Fibroblast of pulmonary artery (primary cell): ENCODE data around the gene HOXC13.

Experiments
- DNase-seq: peaks from one replicate; pipeline ENCODE4 v3.0.0-alpha.2; 2010; ENCODE audit warnings: low read depth
- H3K4me3 ChIP-seq: replicated peaks from 2 replicates; pipeline ENCODE4 v1.5.1; 2011; ENCODE audit warnings: low read depth, mild to moderate bottlenecking, control low read depth, low read length, moderate library complexity
- TF ChIP-seq, protein P1 (sequence below): IDR thresholded peaks from 2 replicates; pipeline ENCODE4 v1.5.1; 2011; ENCODE audit warnings: mild to moderate bottlenecking, control low read depth, low read length, inconsistent platforms; ENCODE audit errors: missing control alignments

HOXC13 gene

DNA sequence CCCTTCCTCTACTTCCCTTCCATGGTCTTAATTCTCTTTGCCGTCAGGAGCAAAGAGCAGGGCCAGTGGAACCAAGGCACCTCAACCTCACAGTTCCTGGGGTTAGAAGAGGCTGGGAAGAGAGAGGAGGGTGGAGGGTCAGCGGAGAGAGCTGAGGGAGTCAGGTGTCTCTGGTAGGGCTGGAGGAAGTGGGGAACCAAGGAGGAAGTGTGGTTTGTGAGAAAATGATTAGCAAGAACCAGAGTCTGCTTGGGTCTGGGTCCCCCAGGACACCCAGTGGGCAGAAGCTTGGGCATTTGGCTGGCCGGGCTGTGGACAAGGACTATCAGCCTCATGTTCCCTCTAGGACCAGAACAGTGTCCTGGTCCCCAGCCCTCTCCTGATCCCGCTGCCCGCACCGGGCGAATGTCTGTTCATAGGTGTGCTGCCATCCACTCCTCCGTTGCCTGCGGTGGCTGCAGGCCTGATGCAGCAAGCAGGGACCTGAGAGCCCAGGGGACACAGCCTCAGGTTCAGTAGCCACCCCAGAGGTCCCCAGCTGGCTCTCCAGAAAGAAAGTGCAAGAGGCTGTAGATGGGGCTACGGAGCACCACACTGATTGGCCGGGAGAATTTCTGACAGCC is 18.4 kb downstream of the HOXC13 start:
- DNase-seq, result no peak
- H3K4me3 ChIP-seq, result no peak overlapping the region
- TF ChIP-seq, protein P1, sequence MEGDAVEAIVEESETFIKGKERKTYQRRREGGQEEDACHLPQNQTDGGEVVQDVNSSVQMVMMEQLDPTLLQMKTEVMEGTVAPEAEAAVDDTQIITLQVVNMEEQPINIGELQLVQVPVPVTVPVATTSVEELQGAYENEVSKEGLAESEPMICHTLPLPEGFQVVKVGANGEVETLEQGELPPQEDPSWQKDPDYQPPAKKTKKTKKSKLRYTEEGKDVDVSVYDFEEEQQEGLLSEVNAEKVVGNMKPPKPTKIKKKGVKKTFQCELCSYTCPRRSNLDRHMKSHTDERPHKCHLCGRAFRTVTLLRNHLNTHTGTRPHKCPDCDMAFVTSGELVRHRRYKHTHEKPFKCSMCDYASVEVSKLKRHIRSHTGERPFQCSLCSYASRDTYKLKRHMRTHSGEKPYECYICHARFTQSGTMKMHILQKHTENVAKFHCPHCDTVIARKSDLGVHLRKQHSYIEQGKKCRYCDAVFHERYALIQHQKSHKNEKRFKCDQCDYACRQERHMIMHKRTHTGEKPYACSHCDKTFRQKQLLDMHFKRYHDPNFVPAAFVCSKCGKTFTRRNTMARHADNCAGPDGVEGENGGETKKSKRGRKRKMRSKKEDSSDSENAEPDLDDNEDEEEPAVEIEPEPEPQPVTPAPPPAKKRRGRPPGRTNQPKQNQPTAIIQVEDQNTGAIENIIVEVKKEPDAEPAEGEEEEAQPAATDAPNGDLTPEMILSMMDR, result no peak

- H3K4me3 ChIP-seq, result no peak overlapping the region
- DNase-seq, result no peak
- TF ChIP-seq, protein P1, result no peak
Observed at GRCh38 chr12:53958128-53958527, 19.5 kb downstream of the HOXC13 start.

GRCh38 chr12:53959314-53959713 is 20.7 kb downstream of the HOXC13 start:
- TF ChIP-seq, protein P1, result no peak
- H3K4me3 ChIP-seq, result no peak overlapping the region
- DNase-seq, result no peak

- no peak overlapping the region for H3K4me3 ChIP-seq
- TF ChIP-seq, protein P1, result no peak
- no peak for DNase-seq
Observed at GRCh38 chr12:53960187-53961024, 21.8 kb downstream of the HOXC13 start.

GRCh38 chr12:53961025-53961761 is 22.6 kb downstream of the HOXC13 start:
- no peak overlapping the region for H3K4me3 ChIP-seq
- no peak for DNase-seq
- TF ChIP-seq, protein P1, result no peak

DNA sequence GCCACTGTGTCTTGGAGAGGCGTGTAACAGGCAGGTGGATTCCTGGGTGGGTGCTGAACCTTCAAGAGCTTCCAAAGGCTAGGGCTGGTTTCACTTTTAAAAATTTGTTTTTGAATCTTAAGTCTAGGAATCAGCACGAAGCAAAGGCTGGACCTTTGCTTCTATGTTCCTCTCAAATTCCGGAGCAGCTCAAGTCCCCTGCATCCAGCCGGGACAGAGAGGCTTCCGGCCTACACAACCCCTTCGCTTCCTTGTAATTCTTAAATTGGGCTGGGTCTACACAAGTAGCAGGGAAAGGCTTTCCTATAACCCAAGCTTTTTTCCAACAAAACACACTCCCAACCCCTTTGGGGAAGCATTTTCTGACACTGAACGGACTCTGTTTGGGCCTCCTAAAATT is 24.4 kb downstream of the HOXC13 start:
- TF ChIP-seq, protein P1, result no peak
- no peak for DNase-seq
- no peak overlapping the region for H3K4me3 ChIP-seq
